ENCODE measurements around the gene EPHA10. TPM values are rescaled to one million over a fixed set of nuclear protein-coding genes. Genes with fewer than 3 reads are reported as not detected.

EPHA10 gene
- total RNA-seq, 2 donors from 2014 or later = 0.73 to 11.8 TPM

DNA sequence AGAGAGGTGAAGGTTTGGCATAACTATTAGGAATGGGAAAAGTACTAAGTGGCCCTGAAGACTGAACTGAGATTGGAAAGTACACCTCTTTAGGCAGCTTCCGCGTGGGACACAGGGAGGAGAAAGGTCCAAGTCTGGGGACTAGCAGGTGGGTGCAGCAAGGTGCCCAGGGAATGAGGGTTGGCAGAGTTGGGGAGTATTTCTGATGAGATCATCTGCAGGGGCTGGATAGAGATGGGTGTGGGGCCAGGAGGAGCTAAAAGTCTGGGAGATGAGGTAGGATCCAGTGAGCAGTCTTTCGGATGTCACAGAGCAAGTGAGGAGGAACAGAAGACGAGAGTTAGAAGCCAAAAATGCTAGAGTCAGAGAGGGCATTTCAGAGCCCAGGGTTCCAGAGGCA lies 36.5 kb downstream of the EPHA10 start:
- TF ChIP-seq, protein P1, sequence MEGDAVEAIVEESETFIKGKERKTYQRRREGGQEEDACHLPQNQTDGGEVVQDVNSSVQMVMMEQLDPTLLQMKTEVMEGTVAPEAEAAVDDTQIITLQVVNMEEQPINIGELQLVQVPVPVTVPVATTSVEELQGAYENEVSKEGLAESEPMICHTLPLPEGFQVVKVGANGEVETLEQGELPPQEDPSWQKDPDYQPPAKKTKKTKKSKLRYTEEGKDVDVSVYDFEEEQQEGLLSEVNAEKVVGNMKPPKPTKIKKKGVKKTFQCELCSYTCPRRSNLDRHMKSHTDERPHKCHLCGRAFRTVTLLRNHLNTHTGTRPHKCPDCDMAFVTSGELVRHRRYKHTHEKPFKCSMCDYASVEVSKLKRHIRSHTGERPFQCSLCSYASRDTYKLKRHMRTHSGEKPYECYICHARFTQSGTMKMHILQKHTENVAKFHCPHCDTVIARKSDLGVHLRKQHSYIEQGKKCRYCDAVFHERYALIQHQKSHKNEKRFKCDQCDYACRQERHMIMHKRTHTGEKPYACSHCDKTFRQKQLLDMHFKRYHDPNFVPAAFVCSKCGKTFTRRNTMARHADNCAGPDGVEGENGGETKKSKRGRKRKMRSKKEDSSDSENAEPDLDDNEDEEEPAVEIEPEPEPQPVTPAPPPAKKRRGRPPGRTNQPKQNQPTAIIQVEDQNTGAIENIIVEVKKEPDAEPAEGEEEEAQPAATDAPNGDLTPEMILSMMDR (IDR thresholded peaks at IDR 0.05) = no peak
- TF ChIP-seq POLR2A (IDR thresholded peaks at IDR 0.05) = no peak
- TF ChIP-seq POLR2AphosphoS5 (IDR thresholded peaks at IDR 0.05) = no peak
- Histone ChIP-seq H3K27ac (no peak overlapping the region), H3K27me3 (replicated peaks; ENCODE audit: insufficient read depth) (no peaks in the 10 kb centered on the region), H3K9me3 (no peaks in the 10 kb centered on the region), H3K4me1 (replicated peaks) (no peaks in the 10 kb centered on the region), H3K4me3 (no peak overlapping the region), H3K36me3 (no peaks in the 10 kb centered on the region)
- intact Hi-C loops (cut with DNase I) = no loop called here
- WGBS = 85% methylated on average over 4 of the region's 4 CpGs
- DNase-seq (ENCODE audit: low spot score) = no peak

DNA sequence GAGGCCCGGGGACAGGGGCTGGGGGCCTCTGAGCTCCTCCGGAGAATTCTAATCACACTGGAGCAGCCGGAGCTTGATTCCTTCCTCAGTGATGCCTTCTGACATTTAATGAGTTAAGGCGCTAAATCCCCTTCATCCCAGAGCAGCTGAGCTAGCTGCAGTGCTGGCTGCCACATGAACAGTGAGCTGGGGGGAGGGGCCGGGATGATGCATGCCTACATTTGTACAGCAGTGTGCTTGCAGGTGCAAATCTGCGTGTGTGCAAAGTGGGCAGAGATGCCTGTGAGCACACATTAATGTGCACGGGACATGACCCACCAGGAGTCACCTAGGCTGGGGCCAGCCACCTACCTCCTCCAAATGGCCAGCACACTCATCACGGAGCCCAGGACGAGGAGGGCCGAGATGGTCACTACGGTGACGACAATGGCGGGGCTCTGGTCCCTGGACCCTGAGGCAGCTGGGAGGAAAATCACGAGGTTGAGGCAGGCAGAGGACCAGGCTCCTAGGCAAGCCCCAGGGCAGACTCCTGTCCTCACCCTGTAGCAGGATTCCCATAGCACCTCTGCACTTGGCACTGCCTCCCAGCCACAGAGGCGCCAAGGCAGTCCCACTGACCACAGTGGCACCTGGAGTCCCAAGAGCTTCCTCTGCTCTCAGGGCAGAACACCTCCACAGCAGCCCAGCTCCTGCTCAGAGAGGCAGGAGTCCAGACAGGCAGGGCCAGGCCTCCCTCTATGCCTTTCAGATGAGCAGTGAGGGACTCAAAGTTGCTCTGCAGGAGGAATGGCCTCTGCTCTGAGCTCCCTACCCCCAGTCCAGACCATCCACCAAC lies 38.0 kb downstream of the EPHA10 start:
- H3K27ac ChIP-seq = no peak overlapping the region
- H3K4me3 ChIP-seq = no peak overlapping the region
- TF ChIP-seq, protein P1 (IDR thresholded peaks at IDR 0.05) = no peak
- TF ChIP-seq POLR2AphosphoS5 (IDR thresholded peaks at IDR 0.05) (no peak), POLR2A (IDR thresholded peaks at IDR 0.05) (no peak)
- no peaks in the 10 kb centered on the region for H3K4me1 ChIP-seq (replicated peaks)
- no peak for DNase-seq (ENCODE audit: low spot score)
- H3K27me3 ChIP-seq (replicated peaks; ENCODE audit: insufficient read depth) = no peaks in the 10 kb centered on the region
- H3K36me3 ChIP-seq = no peaks in the 10 kb centered on the region
- H3K9me3 ChIP-seq = no peaks in the 10 kb centered on the region
- 60% methylated on average over 15 of the region's 15 CpGs for WGBS
- intact Hi-C loops (cut with DNase I) = no loop called here

DNA sequence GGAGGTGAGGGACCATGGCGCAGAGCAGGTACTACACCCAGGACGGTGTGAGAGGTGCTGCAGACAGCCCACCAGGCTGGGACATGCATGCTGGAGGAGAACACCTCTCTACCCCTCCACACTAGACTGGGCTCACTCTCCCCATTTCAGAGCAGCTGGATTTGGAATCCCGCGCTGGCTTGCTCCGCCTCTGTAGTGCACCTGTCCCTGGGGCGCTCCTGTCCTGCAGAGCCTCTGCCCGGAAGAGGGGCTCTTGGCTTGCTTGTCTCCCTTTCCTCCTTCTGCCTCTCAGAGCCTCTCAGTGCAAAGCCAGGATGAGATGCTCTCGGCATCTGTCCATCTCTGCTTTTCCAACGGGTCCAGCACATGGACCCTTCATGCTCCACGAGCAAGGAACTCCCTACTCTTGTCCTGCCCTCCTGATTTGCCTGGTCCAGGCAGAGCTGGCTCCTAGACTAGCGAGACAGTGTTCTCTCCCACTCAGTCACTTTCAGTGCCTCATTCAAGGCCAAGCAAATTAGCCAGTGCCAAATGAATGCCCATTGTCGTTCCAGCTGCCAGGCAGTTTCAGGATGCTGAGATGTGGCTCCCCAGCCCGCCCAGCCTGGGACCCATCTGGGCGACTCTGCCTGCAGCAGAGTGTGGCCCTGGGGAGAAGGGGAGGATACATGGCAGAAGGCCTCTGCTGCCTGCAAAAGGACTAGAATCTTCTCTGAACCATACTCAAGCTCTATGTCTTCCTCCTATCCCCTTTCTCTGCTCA lies 38.9 kb downstream of the EPHA10 start:
- no peaks in the 10 kb centered on the region for H3K36me3 ChIP-seq
- H3K9me3 ChIP-seq = no peaks in the 10 kb centered on the region
- WGBS = 74% methylated on average over 14 of the region's 14 CpGs
- H3K27ac ChIP-seq = no peak overlapping the region
- H3K27me3 ChIP-seq (replicated peaks; ENCODE audit: insufficient read depth) = no peaks in the 10 kb centered on the region
- TF ChIP-seq POLR2AphosphoS5 (IDR thresholded peaks at IDR 0.05) (no peak), POLR2A (IDR thresholded peaks at IDR 0.05) (no peak)
- TF ChIP-seq, protein P1 (IDR thresholded peaks at IDR 0.05) = no peak
- no peak for DNase-seq (ENCODE audit: low spot score)
- no peak overlapping the region for H3K4me3 ChIP-seq
- intact Hi-C loops (cut with DNase I) = no loop called here
- H3K4me1 ChIP-seq (replicated peaks) = no peaks in the 10 kb centered on the region

DNA sequence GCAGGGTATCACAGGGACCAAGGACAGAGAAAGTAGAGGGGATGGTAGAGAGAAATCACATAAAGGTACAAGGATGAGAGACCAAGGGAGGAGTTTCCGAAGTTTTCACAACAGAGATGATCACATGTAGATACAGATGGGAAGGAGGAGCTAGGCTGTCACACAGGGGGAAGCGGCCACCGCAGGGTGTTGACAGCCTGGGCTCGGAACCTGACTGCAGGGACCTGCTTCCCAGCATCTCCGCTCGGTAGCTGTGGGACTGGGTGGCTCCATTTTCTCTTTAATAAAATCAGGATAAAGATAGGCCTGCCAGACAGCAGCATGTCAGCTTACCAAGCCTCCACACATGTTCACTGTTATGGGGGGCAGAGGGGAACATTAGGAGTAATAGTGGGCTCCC lies 40.3 kb downstream of the EPHA10 start:
- Histone ChIP-seq H3K4me3 (no peak overlapping the region), H3K27ac (no peak overlapping the region), H3K9me3 (no peaks in the 10 kb centered on the region), H3K36me3 (no peaks in the 10 kb centered on the region), H3K27me3 (replicated peaks; ENCODE audit: insufficient read depth) (no peaks in the 10 kb centered on the region), H3K4me1 (replicated peaks) (no peaks in the 10 kb centered on the region)
- no peak for TF ChIP-seq POLR2AphosphoS5 (IDR thresholded peaks at IDR 0.05)
- no peak for TF ChIP-seq POLR2A (IDR thresholded peaks at IDR 0.05)
- TF ChIP-seq, protein P1 (IDR thresholded peaks at IDR 0.05) = no peak
- WGBS = 80% methylated on average over 6 of the region's 6 CpGs
- intact Hi-C loops (cut with DNase I) = no loop called here
- DNase-seq (ENCODE audit: low spot score) = no peak

Measured in prostate gland (tissue), 2 donors.